HG03025 (cell line): ENCODE data around the gene SETX.
A peak's percentile ranks its signal among the peaks of the same experiment; 100 is the strongest.

Source experiments
- ATAC-seq: cut with Tn5 transposase; IDR thresholded peaks from one replicate; pipeline ENCODE4 v1.9.1; 2021; ENCODE audit warnings: mild to moderate bottlenecking, moderate library complexity; ENCODE audit not compliant: unreplicated experiment, low FRiP score

SETX gene

GRCh38 chr9:132241840-132242620, 112.8 kb downstream of the SETX start:
- no peak for ATAC-seq

GRCh38 chr9:132241483-132241839, 113.3 kb downstream of the SETX start:
- no peak for ATAC-seq

GRCh38 chr9:132240841-132241482, 113.8 kb downstream of the SETX start:
- peak; percentile 52 for ATAC-seq

GRCh38 chr9:132239999-132240840, 114.6 kb downstream of the SETX start:
- no peak for ATAC-seq

- no peak for ATAC-seq
Measured at GRCh38 chr9:132239518-132239917, 115.3 kb downstream of the SETX start.

- no peak for ATAC-seq
Measured at GRCh38 chr9:132238992-132239391, 115.8 kb downstream of the SETX start.

GRCh38 chr9:132238026-132238972, 116.5 kb downstream of the SETX start:
- ATAC-seq, result no peak

- ATAC-seq, result no peak
Measured at GRCh38 chr9:132237481-132237880, 117.3 kb downstream of the SETX start.

GRCh38 chr9:132236662-132237311, 118.0 kb downstream of the SETX start:
- ATAC-seq, result no peak

- ATAC-seq, result no peak
Measured at GRCh38 chr9:132235894-132236661, 118.7 kb downstream of the SETX start.

- no peak for ATAC-seq
Measured at GRCh38 chr9:132235125-132235524, 119.7 kb downstream of the SETX start.

GRCh38 chr9:132234535-132234934, 120.3 kb downstream of the SETX start:
- no peak for ATAC-seq

- no peak for ATAC-seq
Measured at GRCh38 chr9:132233138-132233537, 121.6 kb downstream of the SETX start.

GRCh38 chr9:132232522-132232921, 122.3 kb downstream of the SETX start:
- ATAC-seq, result no peak

- no peak for ATAC-seq
Measured at GRCh38 chr9:132231019-132231701, 123.6 kb downstream of the SETX start.

- ATAC-seq, result no peak
Measured at GRCh38 chr9:132230605-132231004, 124.2 kb downstream of the SETX start.

- no peak for ATAC-seq
Measured at GRCh38 chr9:132228062-132228461, 126.7 kb downstream of the SETX start.
